Duodenal mucosa (tissue), 2 donors: Measurements from ENCODE around the gene LPCAT3.

Source experiments
- H3K27ac ChIP-seq: one replicate; pipeline ENCODE4 v1.7.0; 2013; ENCODE audit warnings: low read depth, low read length
- H3K27me3 ChIP-seq, 2 donors: one replicate each; pipeline ENCODE4 v1.7.0; 2013; ENCODE audit warnings: low read length in 2 of 2, control low read depth in 1 of 2; ENCODE audit not compliant: insufficient read depth in 2 of 2, control insufficient read depth in 1 of 2
- H3K36me3 ChIP-seq, 2 donors: one replicate each; pipeline ENCODE4 v1.7.0; 2013; ENCODE audit warnings: low read length in 2 of 2, control low read depth in 1 of 2; ENCODE audit not compliant: insufficient read depth in 2 of 2, control insufficient read depth in 1 of 2
- H3K4me1 ChIP-seq, 2 donors: one replicate each; pipeline ENCODE4 v1.7.0; 2013; ENCODE audit warnings: low read length in 2 of 2, control low read depth in 1 of 2; ENCODE audit not compliant: insufficient read depth in 2 of 2, control insufficient read depth in 1 of 2
- H3K4me3 ChIP-seq, 2 donors: one replicate each; pipeline ENCODE4 v1.7.0; 2013; ENCODE audit warnings: low read length in 2 of 2, low read depth in 1 of 2
- H3K9ac ChIP-seq, 2 donors: one replicate each; pipeline ENCODE4 v1.7.0; 2013; ENCODE audit warnings: low read length in 2 of 2, low read depth in 1 of 2
- H3K9me3 ChIP-seq, 2 donors: one replicate each; pipeline ENCODE4 v1.7.0; 2013; ENCODE audit warnings: low read length in 2 of 2, control low read depth in 1 of 2; ENCODE audit not compliant: control insufficient read depth in 1 of 2

Gene LPCAT3, protein sequence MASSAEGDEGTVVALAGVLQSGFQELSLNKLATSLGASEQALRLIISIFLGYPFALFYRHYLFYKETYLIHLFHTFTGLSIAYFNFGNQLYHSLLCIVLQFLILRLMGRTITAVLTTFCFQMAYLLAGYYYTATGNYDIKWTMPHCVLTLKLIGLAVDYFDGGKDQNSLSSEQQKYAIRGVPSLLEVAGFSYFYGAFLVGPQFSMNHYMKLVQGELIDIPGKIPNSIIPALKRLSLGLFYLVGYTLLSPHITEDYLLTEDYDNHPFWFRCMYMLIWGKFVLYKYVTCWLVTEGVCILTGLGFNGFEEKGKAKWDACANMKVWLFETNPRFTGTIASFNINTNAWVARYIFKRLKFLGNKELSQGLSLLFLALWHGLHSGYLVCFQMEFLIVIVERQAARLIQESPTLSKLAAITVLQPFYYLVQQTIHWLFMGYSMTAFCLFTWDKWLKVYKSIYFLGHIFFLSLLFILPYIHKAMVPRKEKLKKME

DNA sequence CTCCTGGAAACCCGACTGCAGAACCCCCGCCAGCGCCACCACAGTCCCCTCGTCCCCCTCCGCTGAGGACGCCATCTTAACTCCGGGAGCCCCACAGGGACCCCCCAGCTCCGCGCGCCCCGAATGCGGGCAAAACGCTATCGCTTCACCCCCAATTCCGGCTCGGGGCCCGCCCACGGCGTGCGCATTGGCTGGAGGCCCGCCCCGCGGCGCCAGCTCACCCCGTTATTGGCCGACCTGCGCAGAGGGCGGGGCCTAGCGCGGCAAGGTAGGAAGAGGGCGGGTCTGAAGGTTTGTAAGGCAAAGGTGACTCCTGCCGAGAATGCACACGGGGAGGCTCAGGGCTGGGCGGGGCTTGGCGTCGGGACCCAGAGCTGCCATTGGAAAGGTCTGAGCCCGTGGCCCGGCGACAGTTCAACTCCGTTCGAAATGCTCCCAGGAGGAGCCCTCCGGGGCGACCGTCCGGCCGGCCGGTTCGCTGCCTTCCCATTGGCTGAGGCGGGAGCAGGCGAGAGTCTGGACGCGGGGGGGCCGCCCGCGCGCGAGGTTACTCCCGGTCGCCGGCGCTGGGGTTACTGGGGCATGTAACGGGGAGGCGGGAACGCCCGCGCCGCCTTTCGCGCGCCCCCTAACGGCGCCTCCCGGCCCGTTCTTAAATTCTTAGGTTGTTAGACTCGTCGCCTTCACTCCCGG is at the start of gene LPCAT3:
Gene LPCAT3 (minus strand): TSS at position 127 of the 693 bp plus-strand sequence. CDS start 52 bp downstream, at position 75.
- H3K9me3 ChIP-seq = no peaks in the 10 kb centered on the region
- peak within 1 kb of the TSS; percentile 85 for H3K27ac ChIP-seq
- peak within 1 kb of the TSS; percentile 89 to 93 for H3K4me3 ChIP-seq
- no peaks in the 10 kb centered on the region for H3K27me3 ChIP-seq
- H3K36me3 ChIP-seq = peaks cover 5 to 11% of the 10 kb centered on the region in 2 donors
- H3K9ac ChIP-seq = peak within 1 kb of the TSS; percentile 92 to 93
- peaks cover 36 to 42% of the 10 kb centered on the region in 2 donors for H3K4me1 ChIP-seq

DNA sequence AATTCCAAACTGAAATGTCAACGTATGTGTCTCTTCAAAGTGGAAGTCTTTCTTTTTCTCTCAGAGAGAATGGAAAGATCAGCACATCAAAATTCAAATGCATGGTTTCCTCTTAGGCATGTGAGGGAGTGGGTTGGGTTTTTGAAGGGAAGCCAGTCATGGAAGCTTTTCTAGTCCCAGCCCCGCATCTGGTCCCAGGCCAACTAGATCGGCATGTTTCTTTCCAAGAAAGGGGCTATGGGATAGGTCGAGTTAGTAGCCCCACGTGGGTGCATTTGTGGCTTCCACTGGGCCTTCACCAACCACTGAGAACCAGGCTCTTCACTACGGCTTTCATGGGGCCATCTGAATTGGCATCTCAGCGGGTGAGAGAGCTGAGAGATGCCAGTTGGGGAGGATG is 48.8 kb upstream of the LPCAT3 start:
- Histone ChIP-seq H3K36me3 (no peaks in the 10 kb centered on the region), H3K27me3 (no peaks in the 10 kb centered on the region), H3K4me3 (no peak overlapping the region), H3K9me3 (no peaks in the 10 kb centered on the region), H3K9ac (no peak overlapping the region), H3K4me1 (no peaks in the 10 kb centered on the region), H3K27ac (no peak overlapping the region)

DNA sequence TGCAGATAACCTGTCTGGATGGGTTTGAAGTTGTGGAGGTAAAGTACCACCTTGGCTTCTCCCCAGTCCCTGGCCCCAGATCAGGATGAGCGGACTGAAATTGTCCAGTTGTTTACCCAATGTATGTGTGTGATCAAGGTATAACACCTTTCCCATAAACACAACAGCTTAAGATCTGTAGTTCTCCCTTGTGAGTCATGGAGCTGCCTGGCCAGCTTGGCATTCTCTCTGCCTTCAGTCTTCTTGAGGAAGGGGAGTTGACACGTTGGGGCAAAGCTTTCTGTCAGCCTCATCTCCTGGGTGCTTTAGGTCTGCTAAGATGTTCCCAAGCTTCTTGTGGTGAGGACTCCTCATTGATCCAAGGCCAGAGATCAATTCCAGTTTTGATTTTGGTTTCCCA is 48.3 kb upstream of the LPCAT3 start:
- no peaks in the 10 kb centered on the region for H3K36me3 ChIP-seq
- H3K27me3 ChIP-seq = no peaks in the 10 kb centered on the region
- H3K27ac ChIP-seq = no peak overlapping the region
- H3K4me3 ChIP-seq = no peak overlapping the region
- H3K9ac ChIP-seq = no peak overlapping the region
- H3K4me1 ChIP-seq = no peaks in the 10 kb centered on the region
- no peaks in the 10 kb centered on the region for H3K9me3 ChIP-seq

DNA sequence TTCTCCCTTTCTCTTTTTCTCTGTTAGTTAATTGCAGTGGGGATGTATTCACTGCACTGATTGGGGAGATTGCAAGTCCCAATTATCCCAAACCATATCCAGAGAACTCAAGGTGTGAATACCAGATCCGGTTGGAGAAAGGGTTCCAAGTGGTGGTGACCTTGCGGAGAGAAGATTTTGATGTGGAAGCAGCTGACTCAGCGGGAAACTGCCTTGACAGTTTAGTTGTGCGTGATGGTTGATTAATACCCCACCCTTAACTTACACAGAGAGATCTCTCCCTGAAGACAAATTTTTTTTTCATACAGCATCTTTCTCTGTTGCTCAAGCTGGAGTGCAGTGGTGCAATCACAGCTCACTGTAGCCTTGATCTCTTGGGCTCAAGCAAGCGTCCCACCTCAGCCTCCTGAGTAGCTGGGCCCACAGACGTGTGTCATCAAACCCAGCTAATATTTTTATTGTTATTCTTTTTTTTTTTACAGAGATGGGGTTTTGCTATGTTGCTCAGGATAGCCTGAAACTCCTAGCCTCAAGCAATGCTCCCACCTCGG is 46.9 kb upstream of the LPCAT3 start:
- H3K36me3 ChIP-seq = no peaks in the 10 kb centered on the region

DNA sequence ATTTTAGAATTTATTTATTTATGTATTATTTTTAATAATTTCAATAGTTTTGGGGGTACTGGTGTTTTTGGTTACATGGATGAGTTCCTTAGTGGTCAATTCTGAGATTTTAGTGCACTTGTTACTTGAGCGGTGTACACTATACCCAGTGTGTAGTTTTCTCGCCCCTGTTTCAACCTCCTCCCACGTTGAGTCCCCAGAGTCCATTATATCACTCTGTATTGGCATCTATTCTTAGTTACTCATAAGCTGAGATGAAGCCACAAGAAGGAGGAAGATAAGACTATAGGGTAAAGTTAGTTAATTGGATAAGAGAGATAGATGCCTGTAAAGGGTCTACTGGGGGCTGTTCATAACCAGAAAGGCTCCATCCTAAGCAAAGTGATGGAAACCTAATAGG is 46.2 kb upstream of the LPCAT3 start:
- Histone ChIP-seq H3K27me3 (no peaks in the 10 kb centered on the region), H3K36me3 (no peaks in the 10 kb centered on the region), H3K4me1 (no peaks in the 10 kb centered on the region)

More for the DNA sequence above, 46.9 kb upstream of the LPCAT3 start:
- H3K27me3 ChIP-seq = no peaks in the 10 kb centered on the region
- no peaks in the 10 kb centered on the region for H3K4me1 ChIP-seq
- H3K4me3 ChIP-seq = no peak overlapping the region
- H3K9ac ChIP-seq = no peak overlapping the region
- H3K9me3 ChIP-seq = no peaks in the 10 kb centered on the region
- H3K27ac ChIP-seq = no peak overlapping the region

DNA sequence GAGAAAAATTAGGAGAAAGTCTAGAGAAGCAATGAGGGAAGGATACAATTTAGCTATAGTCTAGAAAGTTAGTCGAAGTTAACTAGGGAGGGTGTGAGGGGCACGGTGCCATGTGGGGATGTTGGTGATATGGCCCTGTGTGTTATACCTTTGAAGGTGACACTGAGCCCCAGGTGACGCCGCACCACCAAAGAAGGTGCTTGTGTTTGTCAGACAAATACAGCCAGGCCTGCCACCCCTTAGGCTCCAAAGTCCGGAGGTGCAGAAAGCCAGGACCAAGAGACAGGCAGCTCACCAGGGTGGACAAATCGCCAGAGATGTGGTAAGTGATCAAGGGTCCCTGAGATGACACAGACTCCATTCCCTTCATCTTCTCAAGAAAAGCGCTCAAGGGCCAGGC is 43.3 kb upstream of the LPCAT3 start:
- no peaks in the 10 kb centered on the region for H3K27me3 ChIP-seq
- peak overlapping the region; percentile 56 to 57 for H3K4me3 ChIP-seq
- no peak overlapping the region for H3K27ac ChIP-seq
- no peaks in the 10 kb centered on the region for H3K4me1 ChIP-seq
- H3K9ac ChIP-seq = peak overlapping the region; percentile 21 to 29
- no peaks in the 10 kb centered on the region for H3K36me3 ChIP-seq
- no peaks in the 10 kb centered on the region for H3K9me3 ChIP-seq

More for the DNA sequence above, 46.2 kb upstream of the LPCAT3 start:
- no peak overlapping the region for H3K27ac ChIP-seq
- H3K9ac ChIP-seq = no peak overlapping the region
- H3K9me3 ChIP-seq = no peaks in the 10 kb centered on the region
- H3K4me3 ChIP-seq = no peak overlapping the region

DNA sequence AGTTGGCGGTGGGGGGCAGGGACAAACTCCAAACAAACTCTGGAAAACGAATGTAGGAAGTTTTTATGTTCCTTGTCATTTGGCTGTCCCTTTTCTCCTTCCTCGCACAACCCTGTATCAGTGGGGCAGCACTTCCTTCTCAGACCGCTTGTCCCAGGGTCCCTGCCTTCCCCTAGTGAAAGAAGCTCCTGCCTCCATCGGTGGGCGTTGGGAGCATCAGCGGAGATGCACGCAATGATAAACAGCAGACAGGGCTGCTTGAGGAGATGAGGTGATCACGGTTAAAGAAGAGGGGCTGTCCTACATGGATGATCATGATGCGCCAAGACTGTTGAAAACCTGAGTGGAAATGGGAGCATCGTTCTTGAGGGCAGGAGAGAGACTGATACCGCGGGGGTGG is 42.9 kb upstream of the LPCAT3 start:
- Histone ChIP-seq H3K4me1 (no peaks in the 10 kb centered on the region), H3K4me3 (peak overlapping the region; percentile 56 to 57), H3K27me3 (no peaks in the 10 kb centered on the region), H3K9me3 (no peaks in the 10 kb centered on the region), H3K27ac (no peak overlapping the region), H3K36me3 (no peaks in the 10 kb centered on the region), H3K9ac (peak overlapping the region; percentile 21 to 29)

DNA sequence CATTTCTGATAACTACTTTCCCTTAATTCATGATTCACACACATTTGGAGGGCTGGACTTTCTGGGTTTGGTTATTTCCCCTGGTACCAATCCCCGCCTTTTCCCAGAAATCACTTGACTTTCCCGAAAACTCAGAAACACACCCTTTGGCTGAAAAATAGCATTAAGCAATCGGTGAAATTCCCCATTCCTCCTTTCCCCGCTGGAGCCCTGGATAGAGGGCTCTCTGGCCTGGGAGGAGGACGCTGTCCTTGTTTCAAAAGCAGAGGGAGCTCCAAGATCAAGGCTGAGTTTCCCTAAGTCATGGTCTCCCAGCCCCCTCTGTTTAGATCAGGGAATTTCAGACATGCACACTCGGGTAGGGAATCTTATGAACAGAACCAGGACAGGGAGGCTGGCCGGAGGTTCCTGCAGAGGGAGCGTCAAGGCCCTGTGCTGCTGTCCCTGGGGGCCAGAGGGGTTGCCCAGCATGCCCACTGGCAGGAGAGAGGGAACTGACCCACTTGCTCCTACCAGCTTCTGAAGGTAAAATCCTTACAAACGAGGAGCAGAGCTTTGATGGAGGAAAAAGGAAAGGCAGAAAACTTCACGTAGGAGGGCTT is 42.2 kb upstream of the LPCAT3 start, which contains the start of gene C1S:
Gene C1S (plus strand): TSS at position 366 of the 602 bp plus-strand sequence. CDS start 1,195 bp downstream, outside the sequence.
- H3K4me1 ChIP-seq = no peaks in the 10 kb centered on the region
- no peaks in the 10 kb centered on the region for H3K27me3 ChIP-seq
- no peaks in the 10 kb centered on the region for H3K9me3 ChIP-seq
- H3K36me3 ChIP-seq = no peaks in the 10 kb centered on the region
- no peak within 1 kb of the TSS for H3K27ac ChIP-seq
- peak within 1 kb of the TSS; percentile 56 to 57 for H3K4me3 ChIP-seq
- peak within 1 kb of the TSS; percentile 21 to 29 for H3K9ac ChIP-seq

DNA sequence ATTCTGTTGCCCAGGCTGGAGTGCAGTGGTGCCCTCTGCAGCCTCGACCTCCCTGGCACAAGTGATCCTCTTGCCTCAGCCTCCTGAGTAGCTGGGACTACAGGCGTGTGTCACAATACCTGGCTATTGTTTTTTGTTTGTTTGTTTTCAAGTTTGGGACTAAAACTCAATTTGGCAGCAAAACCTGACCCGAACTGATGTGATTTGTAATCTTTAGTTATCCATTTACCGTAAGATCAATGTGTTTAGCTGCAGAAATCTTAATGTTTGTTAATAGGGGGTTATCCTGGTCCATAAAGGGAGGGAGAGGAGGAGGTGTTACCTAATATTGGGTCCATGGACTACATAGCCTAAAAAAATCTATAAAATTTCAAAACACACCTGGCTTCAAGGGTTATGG is 41.5 kb upstream of the LPCAT3 start:
- Histone ChIP-seq H3K4me3 (no peak overlapping the region), H3K27ac (no peak overlapping the region), H3K9ac (no peak overlapping the region), H3K36me3 (no peaks in the 10 kb centered on the region), H3K9me3 (no peaks in the 10 kb centered on the region), H3K4me1 (no peaks in the 10 kb centered on the region), H3K27me3 (no peaks in the 10 kb centered on the region)
